IMR-90 (cell line): ENCODE results near the gene NLRC3. TPM values are rescaled to one million over a fixed set of nuclear protein-coding genes. Genes with fewer than 3 reads are reported as not detected.

Experiments
- ATAC-seq: fragments of 200-7000 bp; cut with Tn5 transposase; 2 replicates; pipeline ENCODE4 v1.9.1; 2020; ENCODE audit warnings: low read depth, mild to moderate bottlenecking, moderate library complexity
- BruUV-seq: library from RNA; stranded (reverse); fragments of 400-500 nt; replicated peaks from 2 replicates; lab custom pipeline; 2021; lab: Mats Ljungman, UMichigan
- CTCF ChIA-PET: fragments of 300-600 bp; formaldehyde crosslinking; extraction: SDS; loops from one replicate; lab custom pipeline; 2021; ENCODE audit warnings: antibody characterized with exemption; lab: Yijun Ruan, JAX
- POLR2A ChIA-PET: fragments of 300-600 bp; sonication (Branson Sonifier 250); formaldehyde crosslinking; loops from one replicate; lab custom pipeline; 2022; ENCODE audit warnings: antibody characterized with exemption; ENCODE audit not compliant: unreplicated experiment; lab: Charles Lee
- DNase-seq: peaks from one replicate; pipeline ENCODE4 v3.0.0; 2013
- H2AFZ ChIP-seq: replicated peaks from 2 replicates; pipeline ENCODE3; 2013; ENCODE audit warnings: low read length, mild to moderate bottlenecking; ENCODE audit not compliant: poor library complexity
- H2AK5ac ChIP-seq: 2 replicates; pipeline ENCODE4 v1.6.1; 2013; ENCODE audit warnings: low read depth, low read length, inconsistent platforms
- H2AK9ac ChIP-seq: replicated peaks from 2 replicates; pipeline ENCODE3; 2013; ENCODE audit warnings: mild to moderate bottlenecking, low read depth, low read length, moderate library complexity; ENCODE audit not compliant: poor library complexity
- H2BK120ac ChIP-seq: 2 replicates; pipeline ENCODE4 v1.6.1; 2013; ENCODE audit warnings: low read depth, low read length, inconsistent platforms
- H2BK15ac ChIP-seq: 3 replicates; pipeline ENCODE4 v1.6.1; 2013; ENCODE audit warnings: low read depth, low read length, inconsistent platforms
- H2BK20ac ChIP-seq: 2 replicates; pipeline ENCODE4 v1.6.1; 2013; ENCODE audit warnings: low read depth, mild to moderate bottlenecking, inconsistent platforms, low read length, moderate library complexity
- H2BK5ac ChIP-seq: 2 replicates; pipeline ENCODE4 v1.6.1; 2013; ENCODE audit warnings: mild to moderate bottlenecking, low read depth, low read length, inconsistent platforms; ENCODE audit not compliant: poor library complexity, severe bottlenecking
- H3K14ac ChIP-seq: replicated peaks from 2 replicates; pipeline ENCODE4 v1.6.1; 2013; ENCODE audit warnings: low read depth, low read length, inconsistent platforms
- H3K18ac ChIP-seq: 2 replicates; pipeline ENCODE4 v1.6.1; 2013; ENCODE audit warnings: low read depth, low read length, control low read depth
- H3K23ac ChIP-seq: 2 replicates; pipeline ENCODE4 v1.6.1; 2013; ENCODE audit warnings: low read depth, low read length, inconsistent platforms
- H3K27ac ChIP-seq: 2 replicates; pipeline ENCODE4 v1.5.1; 2013; ENCODE audit warnings: mild to moderate bottlenecking, control low read depth, low read length; ENCODE audit not compliant: insufficient read depth
- H3K27me3 ChIP-seq: 2 replicates; pipeline ENCODE4 v1.6.1; 2013; ENCODE audit warnings: low read length; ENCODE audit not compliant: control insufficient read depth, insufficient read depth
- H3K36me3 ChIP-seq: 2 replicates; pipeline ENCODE4 v1.6.1; 2013; ENCODE audit warnings: low read length, mixed read lengths; ENCODE audit not compliant: control insufficient read depth, insufficient read depth
- H3K4ac ChIP-seq: 2 replicates; pipeline ENCODE4 v1.6.1; 2013; ENCODE audit warnings: low read depth, low read length, inconsistent platforms
- H3K4me1 ChIP-seq: 2 replicates; pipeline ENCODE4 v1.6.1; 2013; ENCODE audit warnings: low read length, mixed read lengths; ENCODE audit not compliant: control insufficient read depth, insufficient read depth
- H3K4me2 ChIP-seq: 2 replicates; pipeline ENCODE4 v1.6.1; 2013; ENCODE audit warnings: low read depth, mild to moderate bottlenecking, control low read depth, low read length, moderate library complexity
- H3K4me3 ChIP-seq: 2 replicates; pipeline ENCODE4 v1.5.1; 2013; ENCODE audit warnings: low read depth, mild to moderate bottlenecking, control low read depth, low read length, moderate library complexity; ENCODE audit not compliant: insufficient read depth
- H3K56ac ChIP-seq: 2 replicates; pipeline ENCODE4 v1.6.1; 2013; ENCODE audit warnings: low read length, inconsistent platforms; ENCODE audit not compliant: insufficient read depth; ENCODE audit errors: extremely low read depth
- H3K79me1 ChIP-seq, 2 experiments: 2 replicates each; pipeline ENCODE4 v1.6.1; 2013; ENCODE audit warnings: low read length in 2 of 2, inconsistent platforms in 1 of 2, low read depth in 1 of 2
- H3K9ac ChIP-seq: 2 replicates; pipeline ENCODE4 v1.6.1; 2013; ENCODE audit warnings: low read depth, low read length, control low read depth
- H3K9me1 ChIP-seq: 2 replicates; pipeline ENCODE4 v1.6.1; 2013; ENCODE audit warnings: low read length, inconsistent platforms; ENCODE audit not compliant: insufficient read depth
- H3K9me3 ChIP-seq: 2 replicates; pipeline ENCODE4 v1.6.1; 2013; ENCODE audit warnings: low read length; ENCODE audit not compliant: control insufficient read depth, insufficient read depth
- H4K20me1 ChIP-seq: 2 replicates; pipeline ENCODE4 v1.6.1; 2013; ENCODE audit warnings: low read length, inconsistent platforms; ENCODE audit not compliant: insufficient read depth
- H4K5ac ChIP-seq: 2 replicates; pipeline ENCODE4 v1.6.1; 2013; ENCODE audit warnings: mild to moderate bottlenecking, low read depth, low read length, control low read depth
- H4K8ac ChIP-seq, 2 experiments: 2 replicates each; pipeline ENCODE4 v1.6.1; 2013; ENCODE audit warnings: low read depth in 2 of 2, low read length in 2 of 2, control low read depth in 1 of 2, inconsistent platforms in 1 of 2
- H4K91ac ChIP-seq: 2 replicates; pipeline ENCODE4 v1.6.1; 2013; ENCODE audit warnings: low read depth, low read length, inconsistent platforms; ENCODE audit not compliant: insufficient read depth
- BHLHE40 ChIP-seq: fragments of 150-350 bp; IDR thresholded peaks from 2 replicates; pipeline ENCODE4 v1.6.1; 2016; ENCODE audit warnings: mild to moderate bottlenecking, low read depth, low read length
- CEBPB ChIP-seq: IDR thresholded peaks from 2 replicates; pipeline ENCODE4 v1.6.1; 2012; ENCODE audit warnings: low read depth, low read length, improper control_type of control experiment
- CHD1 ChIP-seq: IDR thresholded peaks from 2 replicates; pipeline ENCODE4 v1.6.1; 2012; ENCODE audit warnings: low read depth, low read length, improper control_type of control experiment
- CTCF ChIP-seq: conservative IDR thresholded peaks from 2 replicates; pipeline ENCODE4 v1.5.1; 2012; ENCODE audit warnings: mild to moderate bottlenecking, low read depth, low read length, improper control_type of control experiment
- ELK1 ChIP-seq: fragments of 150-350 bp; IDR thresholded peaks from 2 replicates; pipeline ENCODE4 v1.6.1; 2016; ENCODE audit warnings: low read depth, mild to moderate bottlenecking, low read length, moderate library complexity, borderline replicate concordance
- FOS ChIP-seq: fragments of 150-350 bp; IDR thresholded peaks from 2 replicates; pipeline ENCODE4 v1.6.1; 2016; ENCODE audit warnings: low read depth, low read length
- MAFK ChIP-seq: IDR thresholded peaks from 2 replicates; pipeline ENCODE4 v1.6.1; 2012; ENCODE audit warnings: low read depth, low read length, improper control_type of control experiment
- MAZ ChIP-seq: IDR thresholded peaks from 2 replicates; pipeline ENCODE4 v1.6.1; 2012; ENCODE audit warnings: low read depth, mild to moderate bottlenecking, low read length, improper control_type of control experiment, moderate library complexity, borderline replicate concordance
- MXI1 ChIP-seq: IDR thresholded peaks from 2 replicates; pipeline ENCODE4 v1.6.1; 2012; ENCODE audit warnings: low read depth, mild to moderate bottlenecking, low read length, moderate library complexity, borderline replicate concordance
- NFE2L2 ChIP-seq: fragments of 150-350 bp; IDR thresholded peaks from 2 replicates; pipeline ENCODE4 v1.6.1; 2016; ENCODE audit warnings: low read depth, mild to moderate bottlenecking, low read length
- POLR2A ChIP-seq: IDR thresholded peaks from 2 replicates; pipeline ENCODE4 v1.6.1; 2012; ENCODE audit warnings: mild to moderate bottlenecking, low read depth, low read length
- RAD21 ChIP-seq: IDR thresholded peaks from 2 replicates; pipeline ENCODE4 v1.6.1; 2012; ENCODE audit warnings: low read length, improper control_type of control experiment
- RCOR1 ChIP-seq: IDR thresholded peaks from 2 replicates; pipeline ENCODE4 v1.6.1; 2012; ENCODE audit warnings: mild to moderate bottlenecking, low read length, improper control_type of control experiment; ENCODE audit not compliant: insufficient replicate concordance
- RFX5 ChIP-seq: IDR thresholded peaks from 2 replicates; pipeline ENCODE4 v1.8.0; 2012; ENCODE audit warnings: low read depth, mild to moderate bottlenecking, low read length, moderate library complexity
- SMC3 ChIP-seq: fragments of 150-350 bp; IDR thresholded peaks from 2 replicates; pipeline ENCODE4 v1.6.1; 2016; ENCODE audit warnings: low read depth, mild to moderate bottlenecking, antibody characterized with exemption, low read length, moderate library complexity
- USF2 ChIP-seq: fragments of 150-350 bp; IDR thresholded peaks from 2 replicates; pipeline ENCODE4 v1.6.1; 2017; ENCODE audit warnings: mild to moderate bottlenecking, antibody characterized with exemption, low read length, low read depth
- WGBS, 2 experiments: methylation state at CpG; one replicate each; pipeline versions ENCODE4 v1.1.5 to v1.1.7; 2013; ENCODE audit warnings: missing lambda C conversion rate in 2 of 2; ENCODE audit not compliant: insufficient read length in 1 of 2; ENCODE audit errors: extremely low coverage in 2 of 2; 5-methylcytosine and 5-hydroxymethylcytosine counted together
- dilution Hi-C: fragments of 300-500 bp; cut with HindIII; formaldehyde crosslinking; loops from one replicate; pipeline ENCODE4 v1.14.3; 2018; ENCODE audit warnings: low sequenced_read_pairs; ENCODE audit not compliant: unreplicated experiment
- in situ Hi-C: fragments of 300-500 bp; cut with MboI; formaldehyde crosslinking; loops from 3 replicates; pipeline ENCODE4 v1.14.3; 2019; ENCODE audit warnings: low sequenced_read_pairs, inconsistent platforms, mixed read lengths
- intact Hi-C: fragments of 100-400 bp; cut with micrococcal nuclease; formaldehyde crosslinking; loops from 2 replicates; pipeline ENCODE4 v1.10.0; 2022
- polyA plus RNA-seq, 3 experiments: library from polyadenylated mRNA; depleted of rRNA; stranded (reverse); fragments of >200 nt; gene quantifications; 2 replicates each; pipeline ENCODE4 v1.2.3, GENCODE V29; 2012; ENCODE audit warnings: low replicate concordance in 1 of 3
- total RNA-seq: library from RNA; depleted of rRNA; stranded (reverse); fragments of >200 nt; gene quantifications from 2 replicates; pipeline ENCODE4 v1.2.3, GENCODE V29; 2012

NLRC3 gene
- total and polyA plus RNA-seq, 2 of the 4 experiments (the other 2 are of a cell fraction) = not detected

GRCh38 chr16:3496386-3496785, 80.8 kb downstream of the NLRC3 start:
- WGBS, 2 experiments = 92% methylated on average over 19 of the region's 30 CpGs; no CpG with 5 or more reads in 1 of the 2 experiments
- in situ Hi-C loops = no loop called here
- no peak overlapping the region for H2BK15ac ChIP-seq
- no peak overlapping the region for H3K14ac ChIP-seq
- no peak overlapping the region for H2BK5ac ChIP-seq
- no peak overlapping the region for H4K91ac ChIP-seq
- CTCF ChIA-PET = no interaction called here
- no peak overlapping the region for H3K9ac ChIP-seq
- H3K4me1 ChIP-seq = no peaks in the 10 kb centered on the region
- H3K9me1 ChIP-seq = 0 out of 2 replicates have a peak, but pooled peaks cover 3% of the 10 kb centered on the region
- no peak overlapping the region for H2AK5ac ChIP-seq
- no peak overlapping the region for H3K23ac ChIP-seq
- TF ChIP-seq CEBPB (no peak), RCOR1 (no peak), CTCF (no peak), RAD21 (no peak), SMC3 (no peak), NFE2L2 (no peak), MAFK (no peak), RFX5 (no peak), ELK1 (no peak), POLR2A (no peak), CHD1 (no peak), USF2 (no peak), BHLHE40 (no peak), FOS (no peak), MXI1 (no peak), MAZ (no peak)
- no peak overlapping the region for H3K4ac ChIP-seq
- H4K8ac ChIP-seq = no peak overlapping the region
- H3K27me3 ChIP-seq = no peaks in the 10 kb centered on the region
- BruUV-seq = no TSS peak
- no peaks in the 10 kb centered on the region for H3K9me3 ChIP-seq
- no peak overlapping the region for H3K4me3 ChIP-seq
- no peak overlapping the region for H3K56ac ChIP-seq
- H2AFZ ChIP-seq = no peak overlapping the region
- H4K5ac ChIP-seq = no peak overlapping the region
- no peak overlapping the region for H3K4me2 ChIP-seq
- intact Hi-C loops = no loop called here
- no peak overlapping the region for H2BK120ac ChIP-seq
- no peaks in the 10 kb centered on the region for H4K20me1 ChIP-seq
- DNase-seq (no peak), ATAC-seq (no peak)
- POLR2A ChIA-PET = no interaction called here
- no peaks in the 10 kb centered on the region for H3K36me3 ChIP-seq
- dilution Hi-C loops = no loop called here
- no peak overlapping the region for H3K27ac ChIP-seq
- H3K79me1 ChIP-seq = no peaks in the 10 kb centered on the region; a peak in 1 of 4 replicates
- H2BK20ac ChIP-seq = no peak overlapping the region
- H3K18ac ChIP-seq = no peak overlapping the region
- no peak overlapping the region for H2AK9ac ChIP-seq
